Calu3 (cell line): Measurements from ENCODE around the gene TRPM7. TPM values are rescaled to one million over a fixed set of nuclear protein-coding genes. Genes with fewer than 3 reads are reported as not detected.

Experiments
- BruUV-seq: library from RNA; stranded (reverse); fragments of 400-500 nt; replicated peaks from 2 replicates; lab custom pipeline; 2021; lab: Mats Ljungman, UMichigan
- CTCF ChIA-PET: fragments of 300-600 bp; sonication (Branson Sonifier 250); formaldehyde crosslinking; loops from one replicate; lab custom pipeline; 2022; ENCODE audit warnings: antibody characterized with exemption; lab: Charles Lee
- DNase-seq: peaks from one replicate; pipeline ENCODE4 v3.0.0; 2022
- H3K27ac Mint-ChIP-seq: one replicate; pipeline ENCODE4 v1.8.0; 2022; ENCODE audit warnings: mixed read lengths; ENCODE audit not compliant: unreplicated experiment
- H3K27me3 Mint-ChIP-seq: one replicate; pipeline ENCODE4 v1.8.0; 2022; ENCODE audit warnings: mixed read lengths; ENCODE audit not compliant: unreplicated experiment
- H3K36me3 Mint-ChIP-seq: one replicate; pipeline ENCODE4 v1.8.0; 2022; ENCODE audit warnings: mild to moderate bottlenecking, moderate library complexity, mixed read lengths; ENCODE audit not compliant: insufficient read depth, unreplicated experiment
- H3K4me1 Mint-ChIP-seq: one replicate; pipeline ENCODE4 v1.8.0; 2022; ENCODE audit warnings: mild to moderate bottlenecking, low read depth, mixed read lengths; ENCODE audit not compliant: unreplicated experiment
- H3K4me3 Mint-ChIP-seq: one replicate; pipeline ENCODE4 v1.8.0; 2022; ENCODE audit warnings: mild to moderate bottlenecking, low read depth, moderate library complexity, mixed read lengths; ENCODE audit not compliant: unreplicated experiment
- H3K9me3 Mint-ChIP-seq: one replicate; pipeline ENCODE4 v1.8.0; 2022; ENCODE audit warnings: low read depth, mixed read lengths; ENCODE audit not compliant: unreplicated experiment
- intact Hi-C: fragments of 100-400 bp; cut with micrococcal nuclease; formaldehyde crosslinking; loops from one replicate; pipeline ENCODE4 v1.10.0; 2022; ENCODE audit not compliant: unreplicated experiment
- total RNA-seq: library from RNA; stranded (reverse); gene quantifications from 2 replicates; pipeline ENCODE4 v1.2.3, GENCODE V29; 2022
- TF ChIP-seq, protein P1 (sequence below): fragments of 200-600 bp; IDR thresholded peaks from one replicate; pipeline ENCODE4 v1.8.0; 2022; ENCODE audit warnings: antibody characterized with exemption; ENCODE audit not compliant: unreplicated experiment

The TRPM7 gene
- total RNA-seq, 1 experiment from 2014 or later = 48.2 TPM

DNA sequence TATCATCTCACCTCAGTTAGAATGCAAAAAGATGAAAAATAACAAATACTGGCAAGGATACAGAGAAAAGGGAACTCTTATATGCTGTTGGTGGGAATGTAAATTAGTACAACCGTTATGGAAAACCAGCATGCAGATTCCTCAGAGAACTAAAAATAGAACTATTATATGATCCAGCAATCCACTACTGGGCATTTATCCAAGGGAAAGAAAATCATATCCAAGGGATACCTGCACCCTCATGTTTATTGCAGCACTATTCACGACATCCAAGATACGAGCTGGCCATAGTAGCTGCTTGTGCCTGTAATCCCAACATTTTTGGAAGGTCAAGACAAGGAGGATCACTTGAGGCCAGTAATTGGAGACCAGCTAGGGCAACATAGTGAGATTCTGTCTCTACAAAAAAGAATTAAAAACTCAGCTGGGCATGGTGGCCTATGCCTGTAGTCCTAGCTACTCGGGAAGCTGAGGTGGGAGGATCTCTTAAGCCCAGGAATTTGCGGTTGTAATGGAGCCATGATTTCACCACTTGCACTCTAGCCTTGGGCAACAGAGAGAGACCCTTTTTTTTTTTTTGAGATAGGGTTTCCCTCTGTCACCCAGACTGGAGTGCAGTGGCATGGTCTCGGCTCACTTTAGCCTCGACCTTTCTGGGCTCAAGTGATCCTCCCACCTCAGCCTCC is 166.7 kb downstream of the TRPM7 start:
- no peaks in the 10 kb centered on the region for H3K4me1 Mint-ChIP-seq
- intact Hi-C loops = no loop called here
- CTCF ChIA-PET = interaction anchor here (0.7 kb wide), 1 partner anchor 1240 kb away, joined by 3 read pairs; no protein-coding TSS in a partner anchor
- no peaks in the 10 kb centered on the region for H3K9me3 Mint-ChIP-seq
- H3K27ac Mint-ChIP-seq = no peak overlapping the region
- H3K4me3 Mint-ChIP-seq = no peak overlapping the region
- no TSS peak for BruUV-seq
- no peaks in the 10 kb centered on the region for H3K36me3 Mint-ChIP-seq
- TF ChIP-seq, protein P1, sequence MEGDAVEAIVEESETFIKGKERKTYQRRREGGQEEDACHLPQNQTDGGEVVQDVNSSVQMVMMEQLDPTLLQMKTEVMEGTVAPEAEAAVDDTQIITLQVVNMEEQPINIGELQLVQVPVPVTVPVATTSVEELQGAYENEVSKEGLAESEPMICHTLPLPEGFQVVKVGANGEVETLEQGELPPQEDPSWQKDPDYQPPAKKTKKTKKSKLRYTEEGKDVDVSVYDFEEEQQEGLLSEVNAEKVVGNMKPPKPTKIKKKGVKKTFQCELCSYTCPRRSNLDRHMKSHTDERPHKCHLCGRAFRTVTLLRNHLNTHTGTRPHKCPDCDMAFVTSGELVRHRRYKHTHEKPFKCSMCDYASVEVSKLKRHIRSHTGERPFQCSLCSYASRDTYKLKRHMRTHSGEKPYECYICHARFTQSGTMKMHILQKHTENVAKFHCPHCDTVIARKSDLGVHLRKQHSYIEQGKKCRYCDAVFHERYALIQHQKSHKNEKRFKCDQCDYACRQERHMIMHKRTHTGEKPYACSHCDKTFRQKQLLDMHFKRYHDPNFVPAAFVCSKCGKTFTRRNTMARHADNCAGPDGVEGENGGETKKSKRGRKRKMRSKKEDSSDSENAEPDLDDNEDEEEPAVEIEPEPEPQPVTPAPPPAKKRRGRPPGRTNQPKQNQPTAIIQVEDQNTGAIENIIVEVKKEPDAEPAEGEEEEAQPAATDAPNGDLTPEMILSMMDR = no peak
- H3K27me3 Mint-ChIP-seq = no peaks in the 10 kb centered on the region
- DNase-seq = no peak

DNA sequence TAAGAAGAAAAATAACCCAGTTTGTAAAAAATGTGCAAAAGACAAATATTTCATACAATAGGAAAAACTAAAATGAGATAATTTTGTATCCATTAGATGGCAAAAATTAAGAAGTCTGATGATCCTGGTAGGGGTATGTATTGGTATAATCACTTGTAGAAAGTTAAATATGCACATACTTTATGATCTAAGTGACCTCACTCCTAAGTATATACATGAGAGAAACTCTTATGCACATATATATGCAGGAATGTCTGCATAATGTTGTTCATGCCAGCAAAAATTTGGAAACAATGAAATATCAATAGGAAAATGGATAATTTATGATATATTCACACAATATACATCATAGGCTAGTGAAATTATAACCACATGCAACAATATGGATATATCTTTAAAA is 173.6 kb downstream of the TRPM7 start:
- no peaks in the 10 kb centered on the region for H3K36me3 Mint-ChIP-seq
- H3K4me1 Mint-ChIP-seq = no peaks in the 10 kb centered on the region
- no TSS peak for BruUV-seq
- CTCF ChIA-PET = no interaction called here
- H3K9me3 Mint-ChIP-seq = no peaks in the 10 kb centered on the region
- no peak overlapping the region for H3K4me3 Mint-ChIP-seq
- intact Hi-C loops = no loop called here
- no peak overlapping the region for H3K27ac Mint-ChIP-seq
- no peaks in the 10 kb centered on the region for H3K27me3 Mint-ChIP-seq
- DNase-seq = no peak
- TF ChIP-seq, protein P1 = no peak

Other genes starting within 250 kb of the TRPM7 start
- not detected in 2 replicates for gene USP50, start 140.1 kb downstream of the TRPM7 start, total RNA-seq
- 96.5 and 115 TPM in 2 replicates for gene SPPL2A, start 78.9 kb upstream of the TRPM7 start, total RNA-seq
- gene AP4E1, start 221.9 kb upstream of the TRPM7 start, total RNA-seq = 10.6 and 10.7 TPM in 2 replicates